ENCODE measurements around the gene HSD17B8.
A peak's percentile ranks its signal among the peaks of the same experiment; 100 is the strongest.

The HSD17B8 gene

GRCh38 chr6:33191383-33192104, 12.9 kb upstream of the HSD17B8 start:
- DNase-seq (ENCODE audit: low spot score), result no peak

GRCh38 chr6:33192105-33192646, 12.3 kb upstream of the HSD17B8 start, which contains the start of gene COL11A2:
Gene COL11A2 (minus strand): TSS chr6:33192467. CDS start chr6:33192240, 227 bp downstream.
- no peak for DNase-seq (ENCODE audit: low spot score)

- peak; percentile 83 for DNase-seq (ENCODE audit: low spot score)
These were observed 11.5 kb upstream of the HSD17B8 start for GRCh38 chr6:33192671-33193602.

GRCh38 chr6:33193619-33194018, 10.8 kb upstream of the HSD17B8 start:
- no peak for DNase-seq (ENCODE audit: low spot score)

- DNase-seq (ENCODE audit: low spot score), result no peak
These were observed 9.9 kb upstream of the HSD17B8 start for GRCh38 chr6:33194431-33194979.

- DNase-seq (ENCODE audit: low spot score), result no peak
These were observed 8.9 kb upstream of the HSD17B8 start for GRCh38 chr6:33195304-33196165.

GRCh38 chr6:33197431-33198048, 6.9 kb upstream of the HSD17B8 start:
- peak; percentile 79 for DNase-seq (ENCODE audit: low spot score)

GRCh38 chr6:33198159-33198852, 6.1 kb upstream of the HSD17B8 start:
- DNase-seq (ENCODE audit: low spot score), result no peak

GRCh38 chr6:33198853-33199436, 5.5 kb upstream of the HSD17B8 start:
- DNase-seq (ENCODE audit: low spot score), result no peak

- DNase-seq (ENCODE audit: low spot score), result peak; percentile 65
These were observed 4.7 kb upstream of the HSD17B8 start for GRCh38 chr6:33199687-33200218.

GRCh38 chr6:33200219-33201146, 4.0 kb upstream of the HSD17B8 start, which contains the start of the genes RXRB and SLC39A7:
Gene RXRB (minus strand): TSS chr6:33200665. CDS start chr6:33200476, 189 bp downstream.
Gene SLC39A7 (plus strand): TSS chr6:33200867. CDS start chr6:33201246, 379 bp downstream.
- DNase-seq (ENCODE audit: low spot score), result peak; percentile 99

- no peak for DNase-seq (ENCODE audit: low spot score)
These were observed 3.3 kb upstream of the HSD17B8 start for GRCh38 chr6:33201147-33201545.

- DNase-seq (ENCODE audit: low spot score), result no peak
These were observed 2.5 kb upstream of the HSD17B8 start for GRCh38 chr6:33201935-33202334.

GRCh38 chr6:33202799-33203198, 1.7 kb upstream of the HSD17B8 start:
- no peak for DNase-seq (ENCODE audit: low spot score)

GRCh38 chr6:33203443-33204164, 851 bp upstream of the HSD17B8 start:
- DNase-seq (ENCODE audit: low spot score), result no peak

GRCh38 chr6:33204165-33204414, 365 bp upstream of the HSD17B8 start:
- DNase-seq (ENCODE audit: low spot score), result no peak

GRCh38 chr6:33205191-33206026, 954 bp downstream of the HSD17B8 start:
- no peak for DNase-seq (ENCODE audit: low spot score)

Data from Ammon's horn (tissue), 1 donor.